T-cell (primary cell): ENCODE results near the gene ITFG2. TPM values are rescaled to one million over a fixed set of nuclear protein-coding genes. Genes with fewer than 3 reads are reported as not detected.

Experiments
- total RNA-seq, 35 experiments: library from RNA in 6 of 35; stranded (reverse) in 6 of 35; fragments of 120-200 nt in 1 of 35; gene quantifications; one replicate each; pipeline versions ENCODE4 v1.2.1 to v1.2.4 and lab custom pipeline; 2013 to 2026

Gene ITFG2
- total RNA-seq, 5 donors from 2014 or later (not counting 1 experiment from before 2014, with no cell fraction given), result 84.5 to 111 (median 93.4) TPM

Other genes starting within 250 kb of the ITFG2 start
- gene FKBP4, start 17.7 kb upstream of the ITFG2 start, total RNA-seq, result 10 to 100 TPM; 47.7 to 61.3 (median 52.5) TPM
- not detected for gene NRIP2, start 22.4 kb downstream of the ITFG2 start, total RNA-seq
- gene TEX52, start 44.4 kb downstream of the ITFG2 start, total RNA-seq, result not detected
- 1 to 10 TPM in 3 of 5 donors, under 1 TPM in 2; 0.82 to 1.6 (median 1.1) TPM for gene FOXM1, start 64.5 kb downstream of the ITFG2 start, total RNA-seq
- 10 to 100 TPM; 19.6 to 28.3 (median 25.7) TPM for gene RHNO1, start 64.6 kb downstream of the ITFG2 start, total RNA-seq
- gene TULP3, start 78.2 kb downstream of the ITFG2 start, total RNA-seq, result 1 to 10 TPM; 5.6 to 8.9 (median 7.7) TPM
- under 1 TPM in 3 of 5 donors, not detected in 2; 0.16 to 0.44 (median 0.32) TPM for gene TEAD4, start 146.7 kb downstream of the ITFG2 start, total RNA-seq